HG03442 (cell line): ENCODE measurements around the gene ITPR2.

ENCODE experiments used
- ATAC-seq: cut with Tn5 transposase; IDR thresholded peaks from one replicate; pipeline ENCODE4 v1.9.1; 2021; ENCODE audit warnings: mild to moderate bottlenecking, moderate library complexity; ENCODE audit not compliant: unreplicated experiment

ITPR2 gene

DNA sequence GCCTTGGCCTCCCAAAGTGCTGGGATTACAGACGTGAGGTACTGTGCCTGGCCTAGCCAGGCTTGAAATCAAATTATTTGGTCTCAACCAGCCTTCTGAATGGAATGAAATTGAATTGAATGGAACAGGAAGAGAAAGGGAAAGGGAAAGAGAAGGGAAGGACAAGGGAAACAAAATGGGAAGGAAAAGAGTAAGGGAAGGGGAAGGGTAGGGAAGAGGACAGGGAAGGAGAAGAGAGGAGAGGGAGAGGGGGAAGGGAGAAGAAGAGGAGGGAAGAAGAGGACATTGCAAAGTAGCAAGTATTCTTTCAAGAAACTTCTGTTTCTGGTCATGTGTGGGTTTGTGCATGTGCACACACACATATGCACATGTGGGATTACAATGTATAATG lies 97.8 kb downstream of the ITPR2 start:
- no peak for ATAC-seq

DNA sequence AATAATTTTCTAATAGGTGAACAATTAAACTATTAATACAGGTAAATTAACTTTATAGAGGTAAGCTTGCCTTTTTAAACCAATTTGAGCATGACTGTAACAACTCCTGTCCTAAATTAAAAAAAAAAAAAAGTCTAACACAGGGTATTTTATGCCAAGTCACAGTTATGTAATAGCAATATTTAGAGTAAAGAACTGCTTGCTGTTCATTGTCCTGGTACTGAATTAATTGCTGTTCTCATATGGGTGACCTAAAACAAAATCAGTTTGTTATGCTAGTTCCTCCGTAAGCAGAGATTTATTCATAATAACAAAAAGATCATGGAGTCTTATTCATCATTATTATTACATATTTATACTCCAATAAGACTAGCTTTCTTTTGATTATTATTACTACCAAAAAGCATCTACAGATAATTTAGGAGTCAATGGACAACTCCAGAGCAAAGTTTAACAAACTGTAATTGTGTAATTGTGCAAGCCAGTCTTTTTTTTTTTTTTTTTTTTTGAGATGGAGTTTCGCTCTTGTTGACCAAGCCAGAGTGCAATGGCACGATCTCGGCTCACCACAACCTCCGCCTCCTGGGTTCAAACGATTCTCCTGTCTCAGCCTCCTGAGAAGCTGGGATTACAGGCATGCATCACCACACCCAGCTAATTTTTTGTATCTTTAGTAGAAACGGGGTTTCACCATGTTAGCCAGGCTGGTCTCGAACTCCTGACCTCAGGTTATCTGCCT lies 98.3 kb downstream of the ITPR2 start:
- ATAC-seq = no peak

DNA sequence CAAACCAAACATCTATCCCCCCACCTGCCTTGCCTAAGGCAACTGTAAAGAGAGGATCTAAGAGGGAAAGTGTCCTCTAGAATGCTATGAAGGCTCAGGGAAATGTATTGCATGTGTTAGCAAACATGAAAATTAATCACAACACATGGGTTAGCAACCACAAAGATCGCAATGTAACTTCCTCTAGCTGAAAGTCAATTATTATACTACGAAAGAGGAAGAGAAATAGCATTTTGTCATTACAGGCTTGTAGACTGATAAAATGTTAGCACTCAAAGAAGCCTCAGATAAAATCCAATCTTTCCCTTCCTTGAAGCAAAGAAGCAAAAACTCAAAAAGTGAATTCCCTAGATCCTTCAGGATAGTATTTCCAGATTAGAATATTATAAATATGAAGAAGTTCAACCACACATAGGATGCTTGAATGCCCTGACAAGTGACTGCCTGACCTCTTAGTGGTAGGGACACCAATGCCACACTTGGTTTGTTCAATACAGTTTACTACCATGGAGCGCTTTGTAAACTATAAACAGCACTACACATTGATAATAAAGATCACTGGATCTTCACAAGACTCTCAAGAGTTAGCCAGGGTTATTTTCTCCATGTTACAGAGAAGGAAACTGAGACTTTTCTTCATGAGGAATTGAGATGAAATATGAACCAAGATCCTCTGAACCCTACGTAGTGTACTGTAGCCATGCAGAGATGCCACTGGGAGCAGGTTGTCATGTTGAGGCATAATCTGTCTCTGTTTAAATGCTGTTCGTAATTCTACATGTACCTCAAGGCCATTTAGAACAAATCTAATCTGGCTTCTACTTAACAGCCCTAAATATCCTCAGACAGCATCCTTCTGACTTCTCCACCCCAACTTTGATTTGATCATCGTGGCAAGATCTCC lies 100.7 kb downstream of the ITPR2 start:
- peak; percentile 60 for ATAC-seq

DNA sequence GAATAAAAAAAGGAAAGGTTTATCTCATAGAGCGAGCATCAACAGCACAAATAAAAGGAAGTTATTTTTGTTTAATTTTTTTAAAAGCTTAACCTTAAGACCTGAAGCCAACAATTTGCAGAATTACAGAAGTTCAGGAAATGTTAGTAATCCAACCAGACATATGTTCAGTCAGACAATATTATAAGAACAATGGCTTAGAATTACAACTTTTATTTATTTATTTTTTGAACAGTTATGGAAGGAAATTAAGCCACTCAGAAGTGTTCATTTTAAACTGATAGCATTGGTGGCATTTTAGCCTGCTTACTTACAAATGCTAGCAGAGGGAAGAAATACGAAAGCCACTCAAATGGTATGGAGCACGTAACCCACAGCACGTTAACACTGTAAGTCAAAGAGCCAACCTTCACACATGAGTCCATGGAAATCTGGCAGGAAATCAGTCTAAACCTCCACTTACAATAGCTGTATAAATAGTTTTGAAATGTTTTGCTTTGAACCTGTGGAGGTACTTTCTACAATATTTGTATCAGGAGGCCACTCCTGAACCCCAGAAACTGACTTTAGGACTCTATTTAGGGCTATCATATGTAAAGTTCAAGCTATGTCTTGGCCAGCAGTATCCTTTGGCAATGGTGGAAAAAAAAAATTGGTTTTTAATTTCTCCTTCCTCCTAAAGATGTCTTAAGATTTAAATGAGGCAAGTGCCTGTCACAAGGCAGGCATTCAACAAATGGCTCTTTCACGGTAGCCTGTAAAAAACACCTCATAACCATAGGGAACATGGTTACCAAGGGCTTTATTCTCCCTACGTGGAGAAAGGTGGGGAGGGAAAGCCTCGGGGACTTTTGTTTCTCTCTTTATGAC lies 102.3 kb downstream of the ITPR2 start:
- no peak for ATAC-seq

DNA sequence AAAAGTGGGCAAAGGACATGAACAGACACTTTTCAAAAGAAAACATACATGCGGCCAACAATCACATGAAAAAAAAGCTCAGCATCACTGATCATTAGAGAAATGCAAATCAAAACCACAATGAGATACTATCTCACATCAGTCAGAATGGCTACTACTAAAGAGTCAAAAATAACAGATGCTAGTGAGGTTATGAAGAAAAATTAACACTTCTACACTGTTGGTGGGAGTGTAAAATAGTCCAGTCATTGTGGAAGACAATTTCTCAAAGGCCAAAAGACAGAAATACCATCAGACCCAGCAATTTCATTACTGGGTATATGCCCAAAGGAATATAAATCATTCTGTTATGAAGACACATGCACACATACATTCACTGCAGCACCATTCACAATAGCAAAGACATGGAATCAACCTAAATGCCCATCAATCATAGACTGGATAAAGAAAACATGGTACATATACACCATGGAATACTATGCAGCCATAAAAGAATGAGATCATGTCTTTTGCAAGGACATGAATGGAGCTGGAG lies 103.8 kb downstream of the ITPR2 start:
- peak; percentile 43 for ATAC-seq

DNA sequence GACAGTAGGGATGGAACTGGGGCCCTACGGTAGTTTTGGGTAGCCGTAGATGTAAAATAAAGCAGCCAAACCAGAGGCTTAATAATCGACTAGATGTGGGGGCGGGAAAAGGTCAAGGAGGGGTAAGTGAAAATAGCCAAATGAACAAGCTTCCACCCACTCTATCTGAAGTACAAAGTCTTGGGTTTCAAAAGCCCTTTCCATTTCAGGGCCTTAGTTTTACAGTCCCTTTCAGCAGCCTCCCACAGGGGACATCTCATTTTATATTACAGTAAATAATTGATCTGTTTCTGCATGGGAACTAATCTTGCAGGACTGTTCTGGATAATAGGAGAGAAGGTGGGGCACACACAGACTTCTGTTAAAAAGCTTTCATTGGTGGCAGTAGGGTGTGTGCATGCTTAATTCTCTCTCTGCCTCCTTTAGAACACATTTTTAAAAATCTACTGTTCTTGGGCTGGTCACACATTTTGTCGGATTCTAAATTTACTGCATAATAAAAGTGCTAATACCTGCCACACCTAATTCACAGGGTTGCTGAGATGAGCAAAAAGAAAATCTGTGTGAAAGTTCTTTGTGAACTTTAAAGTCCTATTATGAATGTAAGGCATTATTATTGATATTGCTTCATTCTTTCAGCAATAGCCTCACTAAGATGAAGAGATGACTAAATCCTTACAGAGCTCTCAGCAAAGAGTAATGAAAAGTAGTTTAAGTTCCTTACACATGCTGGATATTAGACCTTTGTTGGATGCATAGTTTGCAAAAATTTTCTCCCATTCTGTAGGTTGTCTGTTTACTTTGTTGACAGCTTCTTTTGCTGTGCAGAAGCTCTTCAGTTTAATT lies 104.6 kb downstream of the ITPR2 start:
- no peak for ATAC-seq

DNA sequence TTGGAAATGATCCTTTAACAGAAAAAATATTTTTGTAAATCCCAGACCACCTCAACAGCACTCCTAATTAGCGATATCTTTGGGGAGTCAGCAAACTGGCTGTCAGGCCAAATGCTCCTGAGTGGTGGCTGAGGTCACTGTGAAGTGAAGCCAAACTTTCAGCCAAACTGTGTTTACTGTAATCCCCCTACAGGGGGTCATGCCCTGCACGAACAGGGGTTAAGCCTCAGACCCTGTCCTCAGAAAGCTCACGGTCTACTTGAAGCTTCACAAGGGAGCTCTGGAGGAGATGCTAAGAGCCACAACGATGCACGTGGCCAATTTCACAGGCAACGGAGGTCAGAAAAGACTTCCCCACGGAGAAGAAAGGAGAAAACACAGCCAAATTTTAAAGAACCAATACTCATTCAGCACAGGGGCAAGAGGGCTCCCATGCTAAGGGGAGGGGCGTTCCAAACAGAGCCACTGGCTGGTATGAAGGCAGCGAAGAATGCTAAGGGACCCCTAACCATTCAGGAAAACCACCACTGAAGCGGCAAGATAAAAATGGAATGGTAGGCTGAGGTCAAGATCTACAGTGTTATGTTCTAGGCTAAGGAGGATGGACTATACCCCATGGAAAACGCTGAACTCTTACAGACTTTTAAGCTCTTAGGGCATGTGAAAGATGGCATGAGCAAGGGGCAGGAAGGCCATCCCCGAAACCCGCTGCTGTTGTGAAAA lies 105.4 kb downstream of the ITPR2 start:
- no peak for ATAC-seq

DNA sequence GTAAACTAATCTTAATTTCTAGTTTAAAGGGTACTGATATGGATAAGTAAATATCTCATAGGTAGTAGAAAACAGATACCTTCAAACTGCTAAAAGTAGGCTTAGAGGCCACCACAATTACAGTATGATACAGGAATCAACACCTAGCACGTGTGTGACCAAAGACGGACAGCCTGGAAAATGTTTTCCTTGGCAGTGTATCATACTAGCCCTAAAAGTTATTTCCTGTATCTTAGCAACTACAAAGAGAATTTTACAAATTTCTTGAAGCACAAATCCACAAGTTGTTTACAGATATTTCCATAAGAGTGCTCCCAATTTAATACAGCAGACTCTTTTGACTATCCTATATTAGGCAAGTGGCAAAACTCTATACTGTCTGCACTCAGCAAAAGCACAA lies 106.0 kb downstream of the ITPR2 start:
- ATAC-seq = no peak

DNA sequence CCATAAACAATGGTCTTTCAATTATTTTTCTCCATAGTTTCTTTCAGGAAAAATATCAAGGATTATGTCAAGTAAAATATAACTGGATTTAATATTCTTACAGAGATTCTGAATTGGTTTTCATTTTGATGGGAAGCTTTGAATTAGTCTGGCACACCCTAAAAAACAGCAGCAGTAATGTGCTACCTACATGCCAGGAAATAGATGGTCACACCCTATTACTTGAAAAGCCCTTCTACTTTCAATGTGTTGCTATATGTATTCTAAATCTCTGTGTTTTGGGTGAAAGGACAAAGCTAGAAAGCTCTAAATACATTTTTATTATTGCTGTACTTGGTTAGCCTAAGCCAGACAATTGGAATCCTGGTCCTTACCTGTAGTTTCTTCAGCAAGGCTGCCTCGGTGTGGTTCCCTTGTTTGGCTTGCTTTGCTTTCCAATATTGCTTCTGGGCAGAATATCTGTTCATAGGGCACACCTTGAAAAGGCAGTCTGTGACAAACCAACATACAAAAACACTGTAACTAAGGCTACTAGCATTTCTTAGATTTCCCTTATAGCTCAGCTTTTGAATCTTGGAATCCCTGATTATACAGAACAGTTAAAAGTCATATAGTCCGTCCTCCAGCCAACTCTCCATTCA lies 107.6 kb downstream of the ITPR2 start:
- ATAC-seq = no peak

DNA sequence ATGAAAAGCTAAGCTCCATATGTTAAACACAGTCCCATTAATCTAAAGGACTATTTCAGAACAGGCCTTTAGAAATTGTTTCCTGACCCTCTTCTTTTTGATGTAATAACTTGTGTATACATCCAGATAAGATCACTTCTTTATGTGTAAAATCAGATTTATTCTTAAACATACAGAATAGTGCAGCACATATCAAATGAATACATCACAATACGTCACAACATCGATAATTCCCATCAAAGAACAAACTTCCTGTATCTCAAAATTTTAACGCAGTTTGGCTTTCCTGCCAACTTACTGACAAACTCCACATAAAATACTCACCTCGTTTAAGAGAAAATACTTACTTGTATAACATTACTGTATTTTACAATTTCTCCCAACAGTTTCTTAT lies 108.7 kb downstream of the ITPR2 start:
- ATAC-seq = no peak

DNA sequence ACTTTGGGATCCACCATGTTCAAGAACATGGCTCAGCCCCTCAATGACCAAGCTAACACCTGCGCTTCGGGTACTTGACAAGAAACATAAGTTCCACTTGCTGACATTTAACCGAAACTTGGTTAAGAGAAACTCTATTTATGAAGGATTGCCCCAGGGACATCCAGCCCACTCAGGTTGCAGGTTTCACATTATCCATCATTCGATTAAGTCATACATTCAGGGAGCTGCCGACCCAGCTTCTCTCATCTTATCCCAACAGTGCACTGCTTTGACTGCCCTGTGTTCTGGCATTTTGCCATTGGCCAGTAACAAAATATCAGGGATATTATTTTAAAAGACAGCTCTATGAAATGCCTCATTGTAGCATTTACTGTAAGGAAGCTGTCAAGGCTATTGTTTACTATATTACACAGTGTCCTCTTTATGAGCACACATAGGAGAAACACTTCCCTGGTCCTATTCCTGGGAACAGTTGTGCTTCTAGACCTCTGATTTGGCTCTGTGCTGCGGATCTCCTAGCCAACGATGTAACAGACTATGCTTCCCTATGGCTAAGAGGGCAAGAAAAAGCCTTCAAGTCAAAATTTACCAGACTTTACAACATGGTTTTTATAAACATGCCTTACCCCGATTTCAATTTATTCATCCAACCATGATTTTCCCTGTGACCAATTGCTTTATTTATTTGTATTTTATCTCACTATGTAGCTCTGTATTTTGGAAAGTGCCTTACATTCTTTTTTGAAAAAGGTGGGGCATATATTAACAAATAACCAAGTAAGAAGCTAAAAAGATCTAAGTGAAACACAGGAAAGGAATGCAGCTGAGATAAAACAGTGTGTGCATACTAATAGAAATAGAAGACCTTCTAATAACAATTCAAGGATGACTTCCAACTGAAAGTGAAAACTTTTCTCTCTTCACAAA lies 109.3 kb downstream of the ITPR2 start:
- no peak for ATAC-seq

DNA sequence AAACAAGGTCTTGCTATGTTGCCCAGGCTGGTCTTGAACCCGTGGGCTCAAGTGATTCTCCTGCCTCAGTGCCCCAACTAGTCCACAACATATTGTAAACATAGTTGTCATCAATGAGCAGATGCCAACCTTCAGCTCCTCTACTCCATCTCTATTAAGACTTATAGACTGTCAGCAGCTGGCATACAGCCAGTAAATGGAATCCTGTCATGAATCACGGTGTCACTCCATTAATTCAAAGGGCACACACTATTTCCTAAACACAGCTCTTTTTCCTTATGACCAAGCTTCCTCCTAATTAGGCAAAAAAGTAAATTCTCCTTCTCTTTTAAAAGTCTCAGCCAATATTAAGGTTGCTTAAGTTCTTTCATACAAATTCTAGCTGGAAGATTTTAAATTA lies 111.2 kb downstream of the ITPR2 start:
- no peak for ATAC-seq

DNA sequence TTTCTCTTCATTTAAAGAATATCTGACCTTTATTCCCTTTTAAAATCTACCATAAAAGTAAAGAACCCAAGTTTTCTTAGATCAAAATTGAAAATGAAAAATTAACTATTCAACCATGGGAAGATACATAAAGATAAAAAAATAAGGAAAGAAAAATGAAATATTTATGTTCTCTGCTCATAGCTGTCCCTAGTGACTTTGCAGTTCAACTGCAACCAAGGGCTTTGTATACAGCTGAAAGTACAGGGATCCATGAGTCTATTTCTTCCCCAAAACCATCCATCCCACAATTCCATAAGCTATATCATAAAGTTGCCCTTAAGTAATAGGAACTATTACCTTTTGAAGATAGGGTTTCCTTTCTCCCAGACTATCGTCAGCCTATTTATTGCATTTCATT lies 113.1 kb downstream of the ITPR2 start:
- no peak for ATAC-seq

DNA sequence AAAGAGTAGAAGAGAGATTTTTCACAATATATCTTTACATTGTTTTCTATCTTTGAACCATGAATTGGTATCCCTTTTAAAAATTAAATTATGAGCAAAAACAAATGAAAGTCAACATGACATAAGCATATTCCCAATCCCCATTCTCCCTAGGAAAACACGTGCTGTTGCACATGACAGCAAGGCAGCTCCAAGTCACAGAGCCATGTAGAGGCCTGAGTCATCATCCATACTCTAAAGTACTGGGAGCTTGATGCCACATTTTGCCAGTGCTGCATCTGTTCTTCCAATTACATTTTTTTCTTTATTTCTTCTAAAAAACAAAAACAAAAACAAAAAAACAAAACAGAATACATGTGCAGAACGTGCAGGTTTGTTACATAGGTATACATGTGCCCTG lies 115.2 kb downstream of the ITPR2 start:
- no peak for ATAC-seq

DNA sequence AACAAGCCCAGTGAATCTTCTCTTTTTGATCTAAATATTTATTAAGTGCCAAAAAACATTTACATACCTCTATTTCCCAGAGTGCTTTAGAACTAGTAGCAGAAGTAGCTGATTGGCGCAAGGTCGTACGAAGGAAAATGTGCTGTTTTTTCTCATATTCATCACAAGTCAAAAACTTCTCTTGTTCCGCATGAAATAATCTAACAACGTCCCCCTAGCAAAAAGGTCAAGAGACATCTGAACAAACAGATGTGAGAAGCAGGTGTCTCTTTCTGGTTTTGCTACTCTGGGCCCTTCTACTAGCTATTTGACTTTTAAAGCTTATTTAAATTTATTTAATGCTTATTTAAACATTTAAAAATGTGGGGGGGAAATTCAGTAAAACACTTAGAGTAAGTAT lies 117.8 kb downstream of the ITPR2 start:
- no peak for ATAC-seq

DNA sequence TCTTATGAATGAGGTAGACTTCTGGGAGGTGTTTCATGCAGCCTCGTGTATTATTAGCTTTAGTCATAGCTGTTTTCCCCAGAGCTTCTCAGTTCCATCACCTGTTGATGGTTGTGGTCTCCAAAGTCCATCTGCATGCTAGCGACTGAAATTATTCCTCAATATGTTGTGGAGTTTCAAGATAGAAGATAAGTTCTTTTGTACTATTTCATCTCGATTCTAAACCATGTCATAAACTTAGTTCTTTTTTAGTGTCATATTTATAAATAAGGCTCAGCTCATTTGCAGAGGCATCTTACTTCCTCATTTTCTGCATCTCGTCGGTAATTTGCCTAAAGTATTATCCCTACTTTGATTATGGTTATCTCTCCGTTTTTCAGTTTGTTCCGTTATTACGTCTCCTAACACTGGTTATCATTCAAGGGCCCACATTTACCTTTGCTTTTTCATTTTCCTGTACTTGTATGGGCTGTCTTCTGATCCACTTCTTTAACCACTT lies 119.1 kb downstream of the ITPR2 start:
- ATAC-seq = peak; percentile 74

DNA sequence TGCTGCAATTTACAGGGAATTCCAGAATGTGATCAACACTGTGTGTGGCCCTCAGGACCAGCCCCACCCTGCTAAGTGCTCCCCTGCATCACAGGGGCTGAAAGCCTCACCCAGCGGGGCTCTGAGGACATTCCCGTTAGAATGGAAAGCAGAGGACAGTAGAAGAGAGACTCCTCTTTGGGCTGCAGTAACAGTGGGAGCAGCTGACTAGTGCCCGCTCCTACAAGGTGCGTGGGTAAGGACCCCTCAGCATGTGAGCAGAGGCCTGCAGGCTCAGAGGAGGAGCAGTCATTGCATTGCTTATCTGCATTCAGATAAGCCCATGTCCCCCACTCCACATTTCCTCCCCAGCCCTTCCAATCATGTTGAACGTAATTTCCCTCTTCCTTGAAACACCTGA lies 120.1 kb downstream of the ITPR2 start:
- no peak for ATAC-seq

DNA sequence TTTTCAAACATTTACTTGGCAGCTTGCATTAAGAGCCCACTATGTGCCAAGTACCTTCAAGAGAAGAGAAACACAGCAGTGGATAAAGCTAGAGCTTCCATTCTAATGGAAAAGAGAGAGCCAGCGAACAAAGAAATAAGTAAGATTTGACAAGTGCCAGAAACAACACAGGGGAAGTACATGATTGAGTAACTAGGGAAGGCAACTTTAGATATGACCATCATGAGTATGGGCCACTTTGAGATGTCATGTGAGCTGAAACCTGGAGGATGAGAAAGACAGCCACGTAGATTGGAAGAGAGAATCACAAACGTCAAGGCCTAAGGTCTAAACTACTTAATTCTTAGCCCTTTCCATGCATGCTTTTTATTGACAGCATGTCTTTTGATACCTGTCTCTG lies 121.4 kb downstream of the ITPR2 start:
- ATAC-seq = no peak
